ENCODE measurements around the gene PAQR4. TPM values are rescaled to one million over a fixed set of nuclear protein-coding genes. Genes with fewer than 3 reads are reported as not detected.

PAQR4 gene
- total RNA-seq, 4 donors from 2014 or later: 4.7 to 19.2 (median 14.1) TPM

DNA sequence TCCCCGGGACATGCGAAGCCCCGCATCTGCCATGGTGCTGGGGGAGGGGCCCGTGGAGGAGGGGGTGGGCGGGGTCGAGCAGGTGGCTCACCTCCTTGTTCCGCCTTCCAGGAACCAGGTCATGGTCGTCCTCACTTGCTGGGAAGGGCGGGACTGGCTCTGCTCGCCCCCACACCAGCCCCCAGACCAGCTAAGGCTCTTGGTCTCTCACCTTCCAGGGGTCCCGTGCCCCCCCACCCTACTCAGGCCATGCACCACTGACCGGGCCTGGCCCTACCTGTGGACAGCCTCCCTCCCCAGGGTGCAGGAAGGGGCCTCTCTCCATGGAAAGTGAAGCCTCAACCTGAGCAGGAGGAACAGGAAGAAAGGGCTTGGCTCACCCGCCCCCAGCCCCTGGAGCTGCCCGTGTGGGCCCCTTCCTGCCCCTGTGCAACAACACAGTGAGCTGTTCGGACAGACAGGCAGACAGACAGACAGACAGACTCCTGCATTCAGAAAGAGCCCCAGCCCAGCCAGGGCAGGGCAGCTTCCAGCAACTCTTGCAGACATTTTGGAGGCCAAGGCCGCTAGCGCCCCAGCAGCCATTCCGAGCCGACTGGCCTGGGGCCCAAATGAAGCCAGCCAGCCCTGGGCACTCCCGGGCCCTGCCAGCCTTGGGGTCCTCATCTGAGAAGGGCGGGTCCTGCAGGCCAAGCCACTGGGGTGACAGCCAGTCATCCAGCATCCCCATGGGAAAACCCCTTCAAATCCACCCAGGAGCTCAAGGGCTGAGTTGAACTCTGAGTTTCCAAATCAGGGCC is 13.2 kb upstream of the PAQR4 start:
- TF ChIP-seq POLR2A (IDR thresholded peaks at IDR 0.05) (no peak), POLR2AphosphoS5 (IDR thresholded peaks at IDR 0.05) (no peak), EP300 (IDR thresholded peaks at IDR 0.05) (no peak)
- TF ChIP-seq, protein P1, sequence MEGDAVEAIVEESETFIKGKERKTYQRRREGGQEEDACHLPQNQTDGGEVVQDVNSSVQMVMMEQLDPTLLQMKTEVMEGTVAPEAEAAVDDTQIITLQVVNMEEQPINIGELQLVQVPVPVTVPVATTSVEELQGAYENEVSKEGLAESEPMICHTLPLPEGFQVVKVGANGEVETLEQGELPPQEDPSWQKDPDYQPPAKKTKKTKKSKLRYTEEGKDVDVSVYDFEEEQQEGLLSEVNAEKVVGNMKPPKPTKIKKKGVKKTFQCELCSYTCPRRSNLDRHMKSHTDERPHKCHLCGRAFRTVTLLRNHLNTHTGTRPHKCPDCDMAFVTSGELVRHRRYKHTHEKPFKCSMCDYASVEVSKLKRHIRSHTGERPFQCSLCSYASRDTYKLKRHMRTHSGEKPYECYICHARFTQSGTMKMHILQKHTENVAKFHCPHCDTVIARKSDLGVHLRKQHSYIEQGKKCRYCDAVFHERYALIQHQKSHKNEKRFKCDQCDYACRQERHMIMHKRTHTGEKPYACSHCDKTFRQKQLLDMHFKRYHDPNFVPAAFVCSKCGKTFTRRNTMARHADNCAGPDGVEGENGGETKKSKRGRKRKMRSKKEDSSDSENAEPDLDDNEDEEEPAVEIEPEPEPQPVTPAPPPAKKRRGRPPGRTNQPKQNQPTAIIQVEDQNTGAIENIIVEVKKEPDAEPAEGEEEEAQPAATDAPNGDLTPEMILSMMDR (IDR thresholded peaks at IDR 0.05): no peak
- peaks cover 16% of the 10 kb centered on the region for H3K4me1 ChIP-seq
- no peaks in the 10 kb centered on the region for H3K36me3 ChIP-seq
- peak in 1 of 2 donors; percentile 56 for DNase-seq (ENCODE audit: low spot score in 2 of 2)
- H3K27ac ChIP-seq: no peak overlapping the region
- H3K4me3 ChIP-seq: no peak overlapping the region
- no peaks in the 10 kb centered on the region for H3K9me3 ChIP-seq
- H3K27me3 ChIP-seq: peaks cover 58% of the 10 kb centered on the region
- WGBS: 12% methylated on average over 3 of the region's 21 CpGs

DNA sequence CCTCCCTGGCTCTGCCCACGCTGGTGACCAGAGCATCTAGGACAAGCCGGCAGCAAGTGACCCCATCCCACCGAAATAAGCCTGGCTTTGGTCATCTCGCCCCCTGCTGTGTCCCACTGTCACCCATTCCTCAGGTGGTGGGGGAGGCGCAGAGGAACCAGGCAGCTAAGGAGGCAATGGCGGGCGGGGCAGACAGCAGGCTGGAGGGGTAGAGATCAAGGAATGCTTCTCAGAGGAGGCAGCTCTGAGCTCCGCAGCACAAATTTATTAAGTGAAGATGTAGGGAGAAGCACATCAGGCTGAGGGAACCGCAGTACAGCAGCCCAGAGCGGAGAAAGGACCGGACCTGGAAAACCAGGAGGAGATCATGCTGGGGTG is 12.6 kb upstream of the PAQR4 start:
- Histone ChIP-seq H3K4me3 (no peak overlapping the region), H3K27me3 (peaks cover 64% of the 10 kb centered on the region), H3K27ac (no peak overlapping the region), H3K9me3 (no peaks in the 10 kb centered on the region), H3K4me1 (peaks cover 18% of the 10 kb centered on the region), H3K36me3 (no peaks in the 10 kb centered on the region)
- no peak for DNase-seq (ENCODE audit: low spot score in 2 of 2)
- TF ChIP-seq EP300 (IDR thresholded peaks at IDR 0.05): no peak
- no peak for TF ChIP-seq POLR2A (IDR thresholded peaks at IDR 0.05)
- TF ChIP-seq, protein P1 (IDR thresholded peaks at IDR 0.05): no peak
- TF ChIP-seq POLR2AphosphoS5 (IDR thresholded peaks at IDR 0.05): no peak
- WGBS: 83% methylated on average over 11 of the region's 11 CpGs

DNA sequence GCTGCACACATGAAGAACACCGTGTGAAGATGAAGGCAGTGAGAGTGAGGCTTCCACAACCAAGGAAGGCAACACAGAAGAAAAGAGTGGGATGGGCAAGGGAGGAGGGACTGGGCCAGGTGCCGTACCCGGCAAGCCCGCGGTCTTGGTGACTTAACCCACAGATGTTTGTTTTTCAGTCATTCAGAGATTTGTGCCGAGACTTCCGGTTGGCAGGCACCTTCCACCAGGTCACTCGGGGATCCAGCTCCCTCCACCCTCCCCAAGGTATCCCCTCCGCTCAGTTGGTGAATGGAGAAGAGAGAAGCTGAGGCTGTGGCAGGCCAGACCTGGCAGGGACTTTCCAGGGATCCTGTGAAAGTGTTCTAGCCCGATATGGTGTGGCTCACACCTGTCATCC is 9.9 kb upstream of the PAQR4 start:
- Histone ChIP-seq H3K4me1 (peaks cover 42% of the 10 kb centered on the region), H3K9me3 (no peaks in the 10 kb centered on the region), H3K27me3 (peaks cover 83% of the 10 kb centered on the region), H3K36me3 (no peaks in the 10 kb centered on the region), H3K4me3 (no peak overlapping the region), H3K27ac (no peak overlapping the region)
- no peak for TF ChIP-seq POLR2AphosphoS5 (IDR thresholded peaks at IDR 0.05)
- TF ChIP-seq, protein P1 (IDR thresholded peaks at IDR 0.05): no peak
- TF ChIP-seq EP300 (IDR thresholded peaks at IDR 0.05): no peak
- TF ChIP-seq POLR2A (IDR thresholded peaks at IDR 0.05): no peak
- no peak for DNase-seq (ENCODE audit: low spot score in 2 of 2)
- WGBS: 51% methylated on average over 10 of the region's 10 CpGs

DNA sequence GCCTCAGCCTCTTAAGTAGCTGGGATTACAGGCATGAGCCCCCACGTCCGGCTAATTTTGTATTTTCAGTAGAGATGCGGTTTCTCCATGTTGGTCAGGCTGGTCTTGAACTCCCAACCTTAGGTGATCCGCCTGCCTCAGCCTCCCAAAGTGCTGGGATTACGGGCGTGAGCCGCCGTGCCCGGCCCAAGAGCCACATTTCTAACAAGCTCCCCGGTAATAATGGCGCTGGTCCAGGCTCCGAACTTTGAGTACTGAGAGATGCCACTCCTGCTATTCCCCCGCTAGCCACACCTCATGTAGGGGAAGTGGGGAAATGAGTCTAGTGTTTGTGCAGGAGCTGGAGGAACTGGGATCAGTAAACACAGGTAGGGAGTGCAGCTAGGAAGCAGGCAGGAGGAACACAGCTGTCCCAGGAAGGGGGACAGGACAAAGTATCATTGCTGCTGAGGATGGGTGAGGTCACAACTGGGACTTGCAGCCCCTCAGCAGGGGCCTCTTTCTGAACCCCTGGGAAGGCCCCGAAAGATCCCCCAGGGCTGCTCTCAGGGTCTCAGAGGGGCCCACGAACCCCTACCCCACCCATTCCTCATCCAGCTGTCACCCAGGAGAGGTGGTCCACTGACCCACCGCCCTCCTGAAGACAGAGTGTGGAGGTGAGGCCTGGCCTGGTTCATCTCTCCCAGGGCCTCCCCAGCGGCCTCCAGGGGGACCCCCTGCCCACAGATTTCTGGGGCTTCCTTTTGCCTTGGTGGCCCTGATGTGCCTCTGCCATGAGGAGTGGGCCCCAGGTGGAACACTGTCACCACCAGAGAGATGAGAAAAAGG is 8.8 kb upstream of the PAQR4 start:
- 74% methylated on average over 15 of the region's 17 CpGs for WGBS
- DNase-seq (ENCODE audit: low spot score in 2 of 2): no peak
- Histone ChIP-seq H3K36me3 (no peaks in the 10 kb centered on the region), H3K27ac (no peak overlapping the region), H3K9me3 (no peaks in the 10 kb centered on the region), H3K4me3 (no peak overlapping the region), H3K27me3 (peaks cover 83% of the 10 kb centered on the region), H3K4me1 (peaks cover 47% of the 10 kb centered on the region)
- TF ChIP-seq, protein P1 (IDR thresholded peaks at IDR 0.05): no peak
- TF ChIP-seq EP300 (IDR thresholded peaks at IDR 0.05) (no peak), POLR2AphosphoS5 (IDR thresholded peaks at IDR 0.05) (no peak), POLR2A (IDR thresholded peaks at IDR 0.05) (no peak)
